Stimulated activated CD8-positive, alpha-beta memory T cell treated with anti-CD3 and anti-CD28 coated beads, Interleukin-15, amount 100 ng/mL, for 24 hours (primary cell): ENCODE results near the gene CRIM1.
"Not testable (repeated sequence)": the region's sequence is repeated elsewhere in the genome, so short reads cannot be mapped to it uniquely, and the experiment has no call there.

ENCODE experiments used
- DNase-seq: peaks from one replicate; pipeline ENCODE4 v3.0.0-alpha.2; 2020; ENCODE audit warnings: low read depth

Gene CRIM1

GRCh38 chr2:36355151-36355889 lies at the start of gene CRIM1:
CRIM1 (plus strand) TSS chr2:36355778; CDS start chr2:36356293, 515 bp downstream.
- DNase-seq = no peak

GRCh38 chr2:36307441-36307840 lies 48.1 kb upstream of the CRIM1 start:
- no peak for DNase-seq

GRCh38 chr2:36310444-36310843 lies 45.1 kb upstream of the CRIM1 start:
- DNase-seq = not testable (repeated sequence)

GRCh38 chr2:36318547-36318946 lies 37.0 kb upstream of the CRIM1 start:
- no peak for DNase-seq

GRCh38 chr2:36322108-36322507 lies 33.5 kb upstream of the CRIM1 start:
- DNase-seq = no peak

- DNase-seq = no peak
Observed at GRCh38 chr2:36326286-36326685, 29.3 kb upstream of the CRIM1 start.

GRCh38 chr2:36329251-36329650 lies 26.3 kb upstream of the CRIM1 start:
- DNase-seq = no peak

- DNase-seq = no peak
Observed at GRCh38 chr2:36329746-36330472, 25.7 kb upstream of the CRIM1 start.

- no peak for DNase-seq
Observed at GRCh38 chr2:36330473-36331395, 24.8 kb upstream of the CRIM1 start.

- no peak for DNase-seq
Observed at GRCh38 chr2:36333350-36334012, 22.1 kb upstream of the CRIM1 start.

- DNase-seq = no peak
Observed at GRCh38 chr2:36335597-36335996, 20.0 kb upstream of the CRIM1 start.

GRCh38 chr2:36336321-36336720 lies 19.3 kb upstream of the CRIM1 start:
- DNase-seq = no peak

- no peak for DNase-seq
Observed at GRCh38 chr2:36337354-36337753, 18.2 kb upstream of the CRIM1 start.

GRCh38 chr2:36338124-36338826 lies 17.3 kb upstream of the CRIM1 start:
- DNase-seq = no peak

- no peak for DNase-seq
Observed at GRCh38 chr2:36338827-36339145, 16.8 kb upstream of the CRIM1 start.

GRCh38 chr2:36339607-36340218 lies 15.9 kb upstream of the CRIM1 start:
- DNase-seq = no peak

- no peak for DNase-seq
Observed at GRCh38 chr2:36343606-36344005, 12.0 kb upstream of the CRIM1 start.

- no peak for DNase-seq
Observed at GRCh38 chr2:36348721-36349120, 6.9 kb upstream of the CRIM1 start.

GRCh38 chr2:36351291-36351690 lies 4.3 kb upstream of the CRIM1 start:
- DNase-seq = no peak

GRCh38 chr2:36351736-36352349 lies 3.7 kb upstream of the CRIM1 start:
- no peak for DNase-seq

GRCh38 chr2:36352701-36353100 lies 2.9 kb upstream of the CRIM1 start:
- no peak for DNase-seq
